Stomach (tissue), 9 donors: ENCODE measurements around the gene ZNF652. TPM values are rescaled to one million over a fixed set of nuclear protein-coding genes. Genes with fewer than 3 reads are reported as not detected.

Experiments used
- DNase-seq, 2 donors: peaks; one replicate each; pipeline versions ENCODE4 v3.0.0 to v3.0.0-alpha.2; 2013 to 2019
- H3K27ac ChIP-seq, 5 donors: fragments of 200-600 bp in 4 of 5; sonication (generic) in 4 of 5; one replicate each; pipeline ENCODE4 v1.5.1; 2013 to 2019; ENCODE audit warnings: mild to moderate bottlenecking in 1 of 5, moderate library complexity in 1 of 5
- H3K27me3 ChIP-seq, 3 donors: fragments of 200-600 bp; sonication (generic); one replicate each; pipeline ENCODE4 v1.5.1; 2017 to 2019; ENCODE audit warnings: mixed run types in 1 of 3
- H3K36me3 ChIP-seq, 4 donors: fragments of 200-600 bp; sonication (generic); 1 replicate in 3 of 4; 2 replicates in 1 of 4; pipeline ENCODE4 v1.5.1; 2016 to 2019
- H3K4me1 ChIP-seq, 4 donors: fragments of 200-600 bp; sonication (generic); one replicate each; pipeline ENCODE4 v1.5.1; 2016 to 2019
- H3K4me3 ChIP-seq, 4 donors: fragments of 200-600 bp; sonication (generic) in 3 of 4; one replicate each; pipeline ENCODE4 v1.5.1; 2016 to 2019; ENCODE audit warnings: mild to moderate bottlenecking in 1 of 4
- H3K9me3 ChIP-seq, 4 donors: fragments of 200-600 bp; sonication (generic); one replicate each; pipeline ENCODE4 v1.5.1; 2016 to 2019
- CTCF ChIP-seq, 7 experiments: fragments of 450-650 bp in 4 of 7; fragments of 200-600 bp in 3 of 7; sonication (generic) in 3 of 7; IDR thresholded peaks; one replicate each; pipeline ENCODE4 v1.5.1; 2016 to 2019; ENCODE audit warnings: antibody characterized with exemption in 7 of 7, control low read depth in 2 of 7, mild to moderate bottlenecking in 1 of 7
- EP300 ChIP-seq: sonication (generic); formaldehyde crosslinking; IDR thresholded peaks from one replicate; pipeline ENCODE4 v1.6.1; 2017; ENCODE audit warnings: antibody characterized with exemption
- POLR2A ChIP-seq, 4 donors: fragments of 450-650 bp; IDR thresholded peaks; one replicate each; pipeline ENCODE4 v1.6.1; 2016; ENCODE audit warnings: antibody characterized with exemption in 4 of 4, control low read depth in 2 of 4, mild to moderate bottlenecking in 1 of 4, moderate library complexity in 1 of 4
- POLR2AphosphoS5 ChIP-seq, 3 donors: sonication (generic); formaldehyde crosslinking; IDR thresholded peaks; one replicate each; pipeline ENCODE4 v1.6.1; 2016; ENCODE audit warnings: antibody characterized with exemption in 3 of 3
- WGBS, 5 donors: extraction: QIAGEN DNeasy Blood & Tissue Kit in 3 of 5; methylation state at CpG; one replicate each; pipeline versions ENCODE4 v1.1.5 to v1.1.7; 2013 to 2018; 5-methylcytosine and 5-hydroxymethylcytosine counted together
- intact Hi-C: fragments of 100-400 bp; cut with DNase I; formaldehyde crosslinking; loops from one replicate; pipeline ENCODE4 v1.15.1; 2023; ENCODE audit warnings: low total_unique reads
- polyA plus RNA-seq, 3 donors: library from polyadenylated mRNA; stranded (reverse); fragments of 200-250 nt; gene quantifications; one replicate each; pipeline ENCODE4 v1.2.3, GENCODE V29; 2013
- total RNA-seq, 5 donors: library from RNA; depleted of rRNA; stranded (reverse); fragments of >200 nt; gene quantifications; one replicate each; pipeline versions ENCODE4 v1.1.0 to v1.2.3, GENCODE V29; 2014 to 2016
- donor health status: healthy with polysubstance abuse.
- donor health status: Bipolar disorder and iron deficiency.
- donor health status: healthy.

ZNF652 gene
- total and polyA plus RNA-seq, 8 donors = 16.4 to 89.3 (median 32.6) TPM

GRCh38 chr17:49312722-49313121 lies 49.3 kb downstream of the ZNF652 start:
- Histone ChIP-seq H3K9me3 (no peaks in the 10 kb centered on the region), H3K4me1 (peaks cover 6 to 27% (median 15%) of the 10 kb centered on the region in 4 donors), H3K27me3 (no peaks in the 10 kb centered on the region), H3K27ac (no peak overlapping the region), H3K36me3 (peaks cover 16 to 65% (median 57%) of the 10 kb centered on the region in 4 donors), H3K4me3 (no peak overlapping the region)
- intact Hi-C loops = no loop called here
- TF ChIP-seq EP300 (no peak), POLR2AphosphoS5 (IDR thresholded peaks at IDR 0.05) (no peak), CTCF (IDR thresholded peaks at IDR 0.05) (no peak), POLR2A (IDR thresholded peaks at IDR 0.05) (no peak)
- 67 to 81% (median 77%) methylated on average over 3 of the region's 3 CpGs for WGBS, 5 donors
- DNase-seq = no peak

- 88 to 95% (median 93%) methylated on average over 3 of the region's 3 CpGs for WGBS, 5 donors
- intact Hi-C loops = no loop called here
These were observed 62.1 kb downstream of the ZNF652 start for GRCh38 chr17:49299996-49300395.

GRCh38 chr17:49298371-49298976 lies 63.6 kb downstream of the ZNF652 start:
- no peak overlapping the region for H3K4me3 ChIP-seq
- no peaks in the 10 kb centered on the region for H3K27me3 ChIP-seq
- no peak overlapping the region for H3K27ac ChIP-seq
- no peaks in the 10 kb centered on the region for H3K9me3 ChIP-seq
- no peak for DNase-seq
- peaks cover 20 to 68% (median 62%) of the 10 kb centered on the region in 4 donors for H3K36me3 ChIP-seq
- WGBS, 5 donors = 89 to 93% (median 91%) methylated on average over 13 of the region's 13 CpGs
- intact Hi-C loops = no loop called here
- no peaks in the 10 kb centered on the region for H3K4me1 ChIP-seq
- TF ChIP-seq POLR2AphosphoS5 (IDR thresholded peaks at IDR 0.05) (no peak), EP300 (no peak), CTCF (IDR thresholded peaks at IDR 0.05) (no peak), POLR2A (IDR thresholded peaks at IDR 0.05) (no peak)

More at GRCh38 chr17:49299996-49300395, 62.1 kb downstream of the ZNF652 start:
- Histone ChIP-seq H3K27me3 (no peaks in the 10 kb centered on the region), H3K9me3 (no peaks in the 10 kb centered on the region), H3K27ac (no peak overlapping the region), H3K4me3 (no peak overlapping the region), H3K4me1 (no peaks in the 10 kb centered on the region), H3K36me3 (peaks cover 20 to 73% (median 67%) of the 10 kb centered on the region in 4 donors)
- no peak for TF ChIP-seq POLR2A (IDR thresholded peaks at IDR 0.05)
- no peak for TF ChIP-seq CTCF (IDR thresholded peaks at IDR 0.05)
- TF ChIP-seq POLR2AphosphoS5 (IDR thresholded peaks at IDR 0.05) = no peak
- TF ChIP-seq EP300 = no peak
- no peak for DNase-seq

- DNase-seq = no peak
- WGBS, 5 donors = 71 to 77% (median 74%) methylated on average over 3 of the region's 3 CpGs
- Histone ChIP-seq H3K27ac (no peak overlapping the region), H3K36me3 (peaks cover 17 to 68% (median 52%) of the 10 kb centered on the region in 4 donors), H3K9me3 (no peaks in the 10 kb centered on the region), H3K4me1 (no peaks in the 10 kb centered on the region), H3K4me3 (no peak overlapping the region), H3K27me3 (no peaks in the 10 kb centered on the region)
- intact Hi-C loops = no loop called here
- TF ChIP-seq POLR2A (IDR thresholded peaks at IDR 0.05) (no peak), CTCF (IDR thresholded peaks at IDR 0.05) (no peak), EP300 (no peak)
These were observed 64.9 kb downstream of the ZNF652 start for GRCh38 chr17:49297141-49297540.
